ENCODE results near the gene PNMA1.
A peak's percentile ranks its signal among the peaks of the same experiment; 100 is the strongest.

The PNMA1 gene

DNA sequence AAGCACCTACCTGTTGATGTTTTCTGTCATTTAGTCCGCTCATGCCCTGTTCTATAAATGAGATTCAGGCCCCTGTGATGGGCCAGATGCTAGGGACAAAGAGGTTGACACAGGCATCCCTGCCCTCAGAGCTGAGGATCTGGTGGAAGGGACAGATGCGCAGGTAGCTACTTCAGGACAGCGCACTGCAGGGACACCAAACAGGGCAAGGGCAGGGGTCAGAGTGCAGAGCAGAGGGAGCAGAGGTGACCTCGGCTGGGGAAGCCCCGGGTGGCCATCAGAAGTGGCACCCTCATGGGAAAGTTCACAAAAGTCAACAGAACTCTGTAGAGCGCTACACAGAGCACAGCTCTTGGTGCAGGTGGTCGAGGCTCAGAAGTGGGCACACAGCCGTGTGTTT is 5.6 kb upstream of the PNMA1 start:
- no peak for TF ChIP-seq PAX5 (IDR thresholded peaks at IDR 0.05; ENCODE audit: insufficient read depth, low read length, severe bottlenecking)
- no peak for TF ChIP-seq SPI1 (IDR thresholded peaks at IDR 0.05; ENCODE audit: low read depth, low read length)
- TF ChIP-seq POU2F2 (IDR thresholded peaks at IDR 0.05; ENCODE audit: low read depth, low read length): no peak
- DNase-seq (ENCODE audit: insufficient read length, low spot score) (no peak), FAIRE-seq (no peak)

DNA sequence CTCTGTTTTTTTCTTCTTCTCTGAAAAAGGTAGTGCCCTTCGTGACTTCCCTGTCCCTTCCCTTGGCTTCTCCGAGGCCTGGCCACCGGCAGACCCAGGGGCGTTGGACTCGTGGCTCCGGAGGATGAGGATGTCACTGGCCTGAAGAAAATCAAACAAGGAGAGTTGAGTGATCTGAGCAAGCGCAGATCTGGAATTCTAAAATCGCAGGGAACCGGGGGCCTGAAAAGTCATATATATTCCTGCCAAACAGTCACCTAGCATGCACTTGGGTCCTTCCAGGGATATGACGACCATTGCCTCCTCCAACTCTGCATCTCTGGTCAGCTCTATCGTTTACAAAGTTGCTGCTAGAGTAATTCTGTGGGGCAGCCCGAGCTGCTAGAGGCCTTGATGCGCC is 5.2 kb upstream of the PNMA1 start:
- DNase-seq (ENCODE audit: insufficient read length, low spot score) (no peak), FAIRE-seq (no peak)
- TF ChIP-seq TAF1 (IDR thresholded peaks at IDR 0.05; ENCODE audit: low read depth, low read length) (no peak), SPI1 (IDR thresholded peaks at IDR 0.05; ENCODE audit: low read depth, low read length) (no peak), POLR2A (IDR thresholded peaks at IDR 0.05; ENCODE audit: low read depth, low read length) (no peak), PAX5 (IDR thresholded peaks at IDR 0.05; ENCODE audit: insufficient read depth, low read length, severe bottlenecking) (no peak), POU2F2 (IDR thresholded peaks at IDR 0.05; ENCODE audit: low read depth, low read length) (no peak), POLR2AphosphoS5 (IDR thresholded peaks at IDR 0.05; ENCODE audit: low read depth, low read length) (no peak)

DNA sequence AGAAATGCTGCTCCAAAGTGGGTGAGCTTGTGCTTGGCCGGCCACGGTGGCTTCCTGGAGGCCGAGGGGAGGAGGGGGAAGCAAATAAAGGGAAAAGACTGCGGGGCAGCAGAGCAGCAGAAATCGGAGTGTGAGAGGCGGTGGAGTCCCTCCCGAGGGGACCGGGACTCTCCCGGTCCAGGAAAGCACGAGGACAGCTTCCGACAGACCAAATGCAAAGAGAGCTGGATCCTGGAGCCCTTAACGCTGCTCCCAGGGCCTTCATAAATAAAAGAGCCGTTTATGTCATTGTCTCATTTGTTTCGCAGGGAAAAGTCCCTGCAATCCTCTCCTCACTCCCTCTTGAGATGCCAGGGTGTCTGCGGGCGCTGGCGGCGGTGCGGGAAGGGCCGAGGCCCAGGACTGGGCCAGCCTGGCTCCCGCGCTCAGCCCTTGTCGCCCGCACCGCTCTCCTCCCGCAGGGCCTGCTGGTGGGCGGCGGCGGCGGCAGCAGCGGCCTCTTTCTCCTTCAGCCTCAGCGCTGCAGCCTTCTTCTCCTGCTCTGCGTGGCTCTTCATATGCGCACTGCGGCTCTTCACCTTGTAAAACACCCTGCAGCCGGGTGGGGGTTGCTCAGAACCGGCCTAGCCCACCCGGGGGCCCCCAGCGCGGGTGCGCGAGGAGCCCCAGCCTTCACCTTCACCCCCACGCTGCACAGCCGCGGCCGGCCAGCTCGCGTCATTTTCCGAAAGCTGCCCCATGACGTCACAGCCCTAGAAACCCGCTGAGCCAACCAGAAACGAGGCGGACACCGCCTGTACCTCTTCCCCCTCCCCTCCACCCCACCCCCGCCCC is 4.5 kb upstream of the PNMA1 start:
- TF ChIP-seq POLR2A (IDR thresholded peaks at IDR 0.05; ENCODE audit: low read depth, low read length) (no peak), POLR2AphosphoS5 (IDR thresholded peaks at IDR 0.05; ENCODE audit: low read depth, low read length) (no peak), SPI1 (IDR thresholded peaks at IDR 0.05; ENCODE audit: low read depth, low read length) (no peak), POU2F2 (IDR thresholded peaks at IDR 0.05; ENCODE audit: low read depth, low read length) (no peak), PAX5 (IDR thresholded peaks at IDR 0.05; ENCODE audit: insufficient read depth, low read length, severe bottlenecking) (no peak), TAF1 (IDR thresholded peaks at IDR 0.05; ENCODE audit: low read depth, low read length) (no peak)
- DNase-seq (ENCODE audit: insufficient read length, low spot score): no peak
- FAIRE-seq: no peak

DNA sequence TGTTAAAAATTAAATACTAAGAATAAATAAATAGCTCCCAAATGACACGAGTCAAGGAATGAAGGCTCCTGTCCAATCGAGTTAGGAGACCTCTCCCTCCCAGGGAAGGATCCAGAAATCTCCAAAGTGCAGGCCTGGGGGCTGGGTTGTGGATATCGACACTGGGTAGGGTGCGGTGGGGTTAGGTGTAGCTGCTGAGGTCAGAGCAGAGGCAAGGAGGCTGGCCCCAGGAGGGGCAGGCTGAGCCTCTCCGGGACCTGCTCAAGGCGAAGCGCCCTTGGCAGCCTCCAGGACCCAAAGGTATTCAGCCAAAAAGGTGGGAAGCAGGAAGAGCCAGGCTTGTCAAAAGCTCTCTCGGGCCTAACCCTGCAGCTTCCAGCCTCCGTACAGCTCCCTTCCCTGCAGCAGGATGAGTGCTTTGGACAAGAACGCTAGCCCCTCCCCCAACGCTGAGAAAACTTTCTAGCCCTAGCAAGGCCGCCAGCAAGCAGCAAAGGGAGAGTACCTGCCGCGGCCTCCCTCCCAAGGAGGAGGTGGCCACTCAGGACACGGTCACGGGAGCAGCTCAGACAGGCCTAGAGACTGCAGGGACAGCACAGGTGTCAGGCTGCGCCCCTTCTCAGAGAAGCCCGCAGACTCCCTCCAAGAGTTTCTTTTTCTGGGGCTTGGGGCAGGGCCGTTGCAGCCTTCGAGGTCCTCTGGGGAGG is 3.7 kb upstream of the PNMA1 start:
- TF ChIP-seq POLR2A (IDR thresholded peaks at IDR 0.05; ENCODE audit: low read depth, low read length): no peak; the same call in 1 of the 2 replicates
- no peak for TF ChIP-seq TAF1 (IDR thresholded peaks at IDR 0.05; ENCODE audit: low read depth, low read length)
- TF ChIP-seq POU2F2 (IDR thresholded peaks at IDR 0.05; ENCODE audit: low read depth, low read length): no peak
- TF ChIP-seq POLR2AphosphoS5 (IDR thresholded peaks at IDR 0.05; ENCODE audit: low read depth, low read length): no peak
- TF ChIP-seq PAX5 (IDR thresholded peaks at IDR 0.05; ENCODE audit: insufficient read depth, low read length, severe bottlenecking): no peak
- TF ChIP-seq SPI1 (IDR thresholded peaks at IDR 0.05; ENCODE audit: low read depth, low read length): no peak
- FAIRE-seq (no peak), DNase-seq (ENCODE audit: insufficient read length, low spot score) (no peak)

DNA sequence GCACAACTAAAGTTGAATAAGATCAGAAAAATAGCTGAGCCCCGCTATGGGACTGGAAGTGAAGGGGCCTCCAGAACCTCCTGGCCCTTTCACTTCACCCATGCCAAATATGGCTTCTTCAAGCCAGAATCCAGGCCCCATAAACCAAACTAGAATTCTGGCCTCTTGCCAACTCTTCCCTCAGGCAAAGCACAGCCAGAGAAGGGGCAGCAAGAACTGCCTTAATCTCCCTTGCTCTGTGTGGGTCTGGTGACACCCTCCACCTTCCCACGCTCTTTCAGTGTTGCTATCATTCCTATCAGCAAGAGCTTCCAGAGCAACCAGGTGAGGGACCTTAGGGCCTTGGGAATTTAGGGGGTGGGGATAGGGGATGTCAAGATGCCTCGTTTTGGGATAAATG is 3.1 kb upstream of the PNMA1 start:
- FAIRE-seq (no peak), DNase-seq (ENCODE audit: insufficient read length, low spot score) (no peak)
- TF ChIP-seq TAF1 (IDR thresholded peaks at IDR 0.05; ENCODE audit: low read depth, low read length) (no peak), SPI1 (IDR thresholded peaks at IDR 0.05; ENCODE audit: low read depth, low read length) (no peak), POLR2AphosphoS5 (IDR thresholded peaks at IDR 0.05; ENCODE audit: low read depth, low read length) (no peak), PAX5 (IDR thresholded peaks at IDR 0.05; ENCODE audit: insufficient read depth, low read length, severe bottlenecking) (no peak), POU2F2 (IDR thresholded peaks at IDR 0.05; ENCODE audit: low read depth, low read length) (no peak), POLR2A (IDR thresholded peaks at IDR 0.05; ENCODE audit: low read depth, low read length) (no peak)

- TF ChIP-seq TAF1 (IDR thresholded peaks at IDR 0.05; ENCODE audit: low read depth, low read length) (no peak), POLR2AphosphoS5 (IDR thresholded peaks at IDR 0.05; ENCODE audit: low read depth, low read length) (peak; percentile 26; the same call in 1 of the 2 replicates), PAX5 (IDR thresholded peaks at IDR 0.05; ENCODE audit: insufficient read depth, low read length, severe bottlenecking) (no peak), POLR2A (IDR thresholded peaks at IDR 0.05; ENCODE audit: low read depth, low read length) (peak; percentile 33; the same call in 1 of the 2 replicates)
Observed at GRCh38 chr14:73715707-73716106, 1.5 kb upstream of the PNMA1 start.

DNA sequence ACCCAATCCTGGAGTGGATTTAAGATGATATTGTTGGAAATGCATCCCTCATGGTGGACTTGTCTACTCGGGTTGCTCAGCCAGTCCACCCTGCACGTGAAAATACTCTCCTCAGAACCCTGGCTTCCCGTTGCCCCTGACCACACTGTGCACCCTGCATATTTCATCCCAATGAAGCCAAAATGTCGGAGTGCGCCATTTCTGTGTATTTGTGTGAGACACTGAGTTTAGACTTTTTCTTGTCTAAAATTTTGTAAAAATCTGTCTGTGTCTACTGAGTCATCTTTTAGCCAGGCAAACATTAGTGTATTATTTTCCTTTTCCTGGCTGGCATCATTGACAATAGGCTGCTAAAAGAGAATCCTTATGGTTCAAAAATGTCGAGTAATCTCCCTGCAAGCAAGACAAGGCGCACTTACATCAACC is 485 bp upstream of the PNMA1 start:
- no peak for DNase-seq (ENCODE audit: insufficient read length, low spot score)
- FAIRE-seq: no peak
- TF ChIP-seq POU2F2 (IDR thresholded peaks at IDR 0.05; ENCODE audit: low read depth, low read length) (no peak), POLR2AphosphoS5 (IDR thresholded peaks at IDR 0.05; ENCODE audit: low read depth, low read length) (no peak; the same call in 1 of the 2 replicates), POLR2A (IDR thresholded peaks at IDR 0.05; ENCODE audit: low read depth, low read length) (0 out of 2 replicates have a peak, but pooled peaks have one; percentile 48), SPI1 (IDR thresholded peaks at IDR 0.05; ENCODE audit: low read depth, low read length) (no peak), PAX5 (IDR thresholded peaks at IDR 0.05; ENCODE audit: insufficient read depth, low read length, severe bottlenecking) (no peak)

More at GRCh38 chr14:73715707-73716106, 1.5 kb upstream of the PNMA1 start:
- DNase-seq (ENCODE audit: insufficient read length, low spot score) (no peak), FAIRE-seq (no peak)

DNA sequence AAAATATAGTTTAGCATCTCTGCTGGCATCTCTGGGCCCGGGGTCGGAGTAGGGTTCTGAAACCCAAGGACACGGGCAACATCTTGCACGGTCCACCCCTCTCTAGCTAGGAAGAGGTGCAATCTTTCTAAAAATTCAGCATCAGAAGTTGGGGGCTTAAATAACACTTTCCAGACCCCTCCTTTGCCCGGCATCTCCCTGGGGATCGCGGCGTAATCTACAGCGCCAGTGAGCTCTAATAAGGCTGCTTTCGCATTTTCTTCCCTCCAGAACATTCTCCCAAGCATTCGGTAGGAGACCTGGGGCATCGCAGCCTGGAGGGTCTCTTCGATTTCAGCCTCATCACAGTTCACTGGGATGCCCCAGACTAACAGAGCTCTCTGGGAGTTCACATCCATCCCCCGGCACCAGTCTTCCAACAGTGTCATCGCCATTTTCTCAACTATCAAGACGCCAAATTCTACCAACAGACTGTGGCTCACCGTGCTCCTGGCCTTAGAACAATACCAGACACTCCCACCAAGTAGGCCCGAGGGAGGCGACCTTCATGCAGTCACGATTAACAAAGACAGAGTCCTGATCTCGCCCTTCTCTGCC is 880 bp downstream of the PNMA1 start:
- DNase-seq (ENCODE audit: insufficient read length, low spot score) (no peak), FAIRE-seq (no peak)
- TF ChIP-seq TAF1 (IDR thresholded peaks at IDR 0.05; ENCODE audit: low read depth, low read length) (no peak), POU2F2 (IDR thresholded peaks at IDR 0.05; ENCODE audit: low read depth, low read length) (no peak), POLR2A (IDR thresholded peaks at IDR 0.05; ENCODE audit: low read depth, low read length) (no peak; the same call in 1 of the 2 replicates), POLR2AphosphoS5 (IDR thresholded peaks at IDR 0.05; ENCODE audit: low read depth, low read length) (no peak), PAX5 (IDR thresholded peaks at IDR 0.05; ENCODE audit: insufficient read depth, low read length, severe bottlenecking) (no peak), SPI1 (IDR thresholded peaks at IDR 0.05; ENCODE audit: low read depth, low read length) (no peak)

GRCh38 chr14:73712540-73713180 is 1.5 kb downstream of the PNMA1 start:
- FAIRE-seq (peak; percentile 54), DNase-seq (ENCODE audit: insufficient read length, low spot score) (no peak)
- TF ChIP-seq POU2F2 (IDR thresholded peaks at IDR 0.05; ENCODE audit: low read depth, low read length): no peak
- peak; percentile 53 for TF ChIP-seq POLR2A (IDR thresholded peaks at IDR 0.05; ENCODE audit: low read depth, low read length)
- TF ChIP-seq POLR2AphosphoS5 (IDR thresholded peaks at IDR 0.05; ENCODE audit: low read depth, low read length): 0 out of 2 replicates have a peak, but pooled peaks have one; percentile 36
- peak; percentile 32; the same call in 1 of the 2 replicates for TF ChIP-seq TAF1 (IDR thresholded peaks at IDR 0.05; ENCODE audit: low read depth, low read length)
